NCI-H2107 treated with DMSO at 0.1 percent for 48 hours (cell line): ENCODE results near the gene RRBP1.

ENCODE experiments used
- DNase-seq: peaks from one replicate; lab custom pipeline; 2025; ENCODE audit not compliant: unreplicated experiment; lab: John Stamatoyannopoulos, UW

Gene RRBP1

GRCh38 chr20:17612287-17612991, 69.6 kb downstream of the RRBP1 start:
- no peak for DNase-seq

- no peak for DNase-seq
These were observed 70.3 kb downstream of the RRBP1 start for GRCh38 chr20:17611540-17612286.

- DNase-seq, result no peak
These were observed 70.8 kb downstream of the RRBP1 start for GRCh38 chr20:17611290-17611539.

- DNase-seq, result no peak
These were observed 71.3 kb downstream of the RRBP1 start for GRCh38 chr20:17610566-17611289.

GRCh38 chr20:17609811-17610377, 72.1 kb downstream of the RRBP1 start:
- DNase-seq, result no peak

GRCh38 chr20:17608701-17609497, 73.1 kb downstream of the RRBP1 start:
- no peak for DNase-seq

- DNase-seq, result no peak
These were observed 76.0 kb downstream of the RRBP1 start for GRCh38 chr20:17606001-17606400.

DNA sequence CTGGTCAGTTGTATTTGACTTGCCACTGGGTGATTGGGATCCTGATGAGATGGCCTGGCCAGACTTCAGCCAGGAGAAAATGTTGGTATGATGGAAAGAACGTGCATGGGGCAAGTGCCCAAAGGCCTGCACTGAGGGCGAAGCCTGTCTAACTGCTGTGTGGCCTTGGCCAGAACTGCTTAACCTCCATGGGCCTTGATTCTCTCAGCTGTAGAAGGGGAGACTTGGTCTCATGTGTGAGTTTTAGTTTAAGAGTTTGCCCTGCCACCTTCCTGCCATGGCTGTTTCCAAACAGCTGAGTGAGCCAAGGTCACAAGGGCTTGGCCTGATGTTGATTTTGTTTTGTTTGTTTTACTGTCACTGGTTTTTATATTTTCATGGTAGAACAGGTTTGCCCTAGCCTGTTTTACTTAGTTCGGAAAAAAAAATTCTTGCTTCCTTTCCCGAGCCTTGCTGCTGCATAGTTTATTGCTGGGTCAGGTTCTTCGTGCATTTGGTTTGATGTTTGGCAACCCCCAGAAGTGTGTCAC, 76.8 kb downstream of the RRBP1 start:
- DNase-seq, result no peak

GRCh38 chr20:17602493-17602892, 79.5 kb downstream of the RRBP1 start:
- DNase-seq, result no peak

GRCh38 chr20:17601957-17602356, 80.1 kb downstream of the RRBP1 start:
- no peak for DNase-seq

GRCh38 chr20:17598013-17598550, 84.0 kb downstream of the RRBP1 start:
- no peak for DNase-seq

DNA sequence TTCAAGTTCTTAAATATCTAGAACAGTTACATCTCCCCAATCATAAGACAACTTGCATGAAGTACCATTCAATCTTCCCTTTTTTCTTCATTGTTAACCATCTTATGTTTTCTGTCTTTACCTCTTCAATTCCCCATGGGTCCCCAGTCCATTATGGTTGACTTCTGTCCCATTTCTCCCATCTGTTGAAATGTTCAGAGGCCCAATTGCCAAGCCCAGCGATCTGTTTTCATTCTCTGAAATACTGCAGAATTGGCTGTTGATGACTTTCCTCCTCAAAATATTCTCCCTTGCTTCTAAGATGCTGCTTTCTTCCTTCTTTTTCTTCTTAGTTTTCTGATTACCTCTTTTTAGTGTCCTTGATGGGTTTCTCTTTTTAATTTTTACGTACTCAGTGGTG, 86.2 kb downstream of the RRBP1 start:
- DNase-seq, result no peak

DNA sequence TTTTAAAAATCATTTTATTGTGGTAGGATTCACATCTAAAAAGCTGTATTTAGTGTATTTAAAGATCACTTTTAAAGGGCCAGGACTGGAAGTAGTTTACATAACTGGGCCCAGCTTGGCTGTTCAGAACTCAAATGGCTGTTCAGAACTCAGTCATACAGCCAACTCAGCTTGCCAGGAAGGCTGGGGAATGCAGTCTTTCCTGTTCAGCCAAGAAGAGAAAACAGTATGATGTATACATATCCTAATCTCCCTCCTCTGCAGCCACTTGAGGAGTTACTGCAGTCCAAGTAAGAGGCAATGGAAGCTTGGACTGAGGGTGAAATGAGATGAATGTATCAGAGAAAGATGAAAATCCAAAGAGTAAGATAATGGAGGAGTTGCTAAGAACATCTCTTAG, 87.6 kb downstream of the RRBP1 start:
- DNase-seq, result no peak

DNA sequence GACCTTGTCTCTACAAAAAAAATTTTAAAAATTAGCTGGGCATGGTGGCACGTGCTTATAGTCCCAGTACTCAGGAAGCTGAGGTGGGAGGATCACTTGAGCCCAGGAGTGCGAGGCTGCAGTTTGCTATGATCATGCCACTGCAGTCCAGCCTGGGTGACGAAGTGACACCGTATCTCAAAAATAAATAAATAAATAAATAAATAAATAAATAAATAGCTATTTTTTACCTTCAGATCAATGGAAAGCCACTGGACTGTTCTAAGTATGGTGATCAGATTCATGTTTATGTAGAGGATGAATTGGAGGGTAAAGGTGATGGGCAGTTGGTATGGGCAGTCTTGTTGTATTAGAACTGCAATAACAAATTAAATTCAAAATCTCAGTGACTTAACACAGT, 88.1 kb downstream of the RRBP1 start:
- no peak for DNase-seq

DNA sequence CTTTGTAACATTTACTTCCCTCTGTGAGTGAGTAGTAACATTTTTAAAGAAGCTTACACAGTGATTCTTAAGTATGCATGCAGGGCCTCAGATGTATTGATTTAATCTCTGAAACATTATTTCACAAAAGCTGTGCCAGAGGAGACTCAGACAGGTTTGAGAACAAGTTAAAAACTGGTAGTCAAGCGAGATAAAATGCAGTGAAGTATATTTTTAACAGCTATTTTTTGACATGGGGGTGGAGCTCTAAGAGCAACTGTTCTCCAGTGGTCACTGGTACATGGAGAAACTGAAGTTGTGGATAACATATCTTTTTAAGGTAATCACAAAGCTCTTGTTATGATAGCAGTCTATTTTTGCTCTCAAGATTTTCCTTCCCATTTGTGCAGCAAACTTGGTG, 91.8 kb downstream of the RRBP1 start:
- no peak for DNase-seq

- DNase-seq, result no peak
These were observed 92.7 kb downstream of the RRBP1 start for GRCh38 chr20:17589161-17589834.

GRCh38 chr20:17587824-17588223, 94.2 kb downstream of the RRBP1 start:
- DNase-seq, result no peak

GRCh38 chr20:17587148-17587547, 94.9 kb downstream of the RRBP1 start:
- no peak for DNase-seq

DNA sequence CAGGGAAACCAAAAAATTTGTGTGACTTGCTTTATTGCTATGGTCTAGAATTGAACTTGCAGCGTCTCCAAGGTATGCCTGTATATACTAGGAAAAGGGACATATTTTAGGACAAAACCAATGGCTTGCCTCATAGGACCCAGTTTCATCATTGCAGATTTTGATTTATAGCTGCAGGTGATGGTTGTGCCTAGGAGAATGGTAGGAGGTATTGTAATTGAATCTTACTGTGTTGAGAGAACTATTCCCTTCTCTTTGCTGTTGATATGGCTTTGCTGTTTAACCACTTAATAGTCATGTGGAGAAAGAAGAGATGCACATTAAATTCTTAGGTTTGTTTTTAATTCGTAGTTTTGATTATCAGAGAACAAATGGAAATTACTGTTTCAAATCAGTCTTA, 95.8 kb downstream of the RRBP1 start:
- DNase-seq, result no peak

DNA sequence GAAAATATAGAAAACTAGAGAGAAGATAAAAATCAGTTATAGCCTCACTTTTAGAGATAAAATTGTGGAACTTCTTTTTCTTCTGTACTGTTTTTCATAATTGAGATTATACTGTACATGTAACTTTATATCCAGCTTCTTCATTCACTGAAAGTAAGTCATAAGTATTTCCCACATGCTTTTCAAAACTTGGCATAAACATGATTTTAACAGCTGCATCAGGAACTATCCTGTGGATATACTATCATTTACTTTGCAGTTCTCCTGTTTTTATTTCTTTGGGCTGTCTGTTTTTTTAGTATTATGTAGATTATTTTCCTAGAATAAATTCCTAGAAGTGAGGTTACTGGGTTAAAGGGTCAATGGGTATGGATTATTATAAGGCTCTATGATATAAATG, 97.4 kb downstream of the RRBP1 start:
- no peak for DNase-seq
